Measurements from ENCODE around the gene SLC49A4. TPM values are rescaled to one million over a fixed set of nuclear protein-coding genes. Genes with fewer than 3 reads are reported as not detected.

Gene SLC49A4
- total RNA-seq, 4 donors from 2014 or later, result 28.0 to 41.8 (median 37.9) TPM

DNA sequence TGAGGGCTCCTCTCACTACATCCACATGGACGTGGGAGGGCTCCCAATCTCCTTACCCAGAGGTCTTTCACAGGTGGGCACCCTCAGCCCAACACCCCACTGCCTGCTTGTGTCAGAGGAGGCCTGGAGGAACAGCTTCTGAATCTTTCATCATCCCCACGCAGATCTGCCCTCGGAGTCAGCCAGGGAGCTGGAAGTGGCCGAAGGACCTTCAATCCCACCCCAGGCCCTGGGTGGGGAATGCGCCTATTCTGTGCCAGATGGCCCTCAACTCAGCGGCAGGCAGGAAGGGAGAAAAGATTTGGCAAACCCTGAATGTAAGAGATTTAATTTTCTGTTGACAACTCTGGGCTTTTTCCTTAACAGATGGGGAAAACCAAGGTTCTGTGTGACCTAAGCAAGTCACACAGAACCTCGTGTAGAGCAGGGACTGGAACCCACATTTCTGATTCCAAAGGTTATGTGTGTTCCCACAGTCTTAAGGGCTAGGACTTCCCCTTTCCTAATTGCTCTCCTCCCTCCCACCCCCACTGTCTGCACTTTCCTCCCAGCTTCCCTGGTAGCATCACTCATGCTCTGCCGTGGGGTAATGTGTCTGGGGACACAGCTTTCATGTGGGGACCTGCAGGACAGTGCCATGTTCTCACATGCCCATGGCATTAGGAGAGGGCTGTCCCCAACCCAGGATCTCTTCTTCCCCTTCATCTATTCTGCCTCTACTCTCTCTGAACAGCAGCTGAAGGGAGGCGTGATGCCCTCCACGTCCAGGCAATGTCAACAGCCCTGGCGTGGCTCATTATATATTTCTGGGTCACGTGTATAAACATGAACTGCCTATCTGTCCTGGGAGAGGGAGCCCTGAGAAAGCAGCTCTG, 134.6 kb downstream of the SLC49A4 start:
- H3K4me3 ChIP-seq (ENCODE audit: low read depth, poor library complexity, severe bottlenecking), result no peak overlapping the region
- WGBS, 2 donors, result 50 to 52% methylated on average over 12 of the region's 12 CpGs
- TF ChIP-seq, protein P1, sequence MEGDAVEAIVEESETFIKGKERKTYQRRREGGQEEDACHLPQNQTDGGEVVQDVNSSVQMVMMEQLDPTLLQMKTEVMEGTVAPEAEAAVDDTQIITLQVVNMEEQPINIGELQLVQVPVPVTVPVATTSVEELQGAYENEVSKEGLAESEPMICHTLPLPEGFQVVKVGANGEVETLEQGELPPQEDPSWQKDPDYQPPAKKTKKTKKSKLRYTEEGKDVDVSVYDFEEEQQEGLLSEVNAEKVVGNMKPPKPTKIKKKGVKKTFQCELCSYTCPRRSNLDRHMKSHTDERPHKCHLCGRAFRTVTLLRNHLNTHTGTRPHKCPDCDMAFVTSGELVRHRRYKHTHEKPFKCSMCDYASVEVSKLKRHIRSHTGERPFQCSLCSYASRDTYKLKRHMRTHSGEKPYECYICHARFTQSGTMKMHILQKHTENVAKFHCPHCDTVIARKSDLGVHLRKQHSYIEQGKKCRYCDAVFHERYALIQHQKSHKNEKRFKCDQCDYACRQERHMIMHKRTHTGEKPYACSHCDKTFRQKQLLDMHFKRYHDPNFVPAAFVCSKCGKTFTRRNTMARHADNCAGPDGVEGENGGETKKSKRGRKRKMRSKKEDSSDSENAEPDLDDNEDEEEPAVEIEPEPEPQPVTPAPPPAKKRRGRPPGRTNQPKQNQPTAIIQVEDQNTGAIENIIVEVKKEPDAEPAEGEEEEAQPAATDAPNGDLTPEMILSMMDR (IDR thresholded peaks at IDR 0.05), result no peak
- no peak for TF ChIP-seq POLR2A (IDR thresholded peaks at IDR 0.05)
- DNase-seq (ENCODE audit: low spot score in 2 of 2), result no peak
- intact Hi-C loops (cut with DNase I; ENCODE audit: low total_unique reads), result no loop called here

DNA sequence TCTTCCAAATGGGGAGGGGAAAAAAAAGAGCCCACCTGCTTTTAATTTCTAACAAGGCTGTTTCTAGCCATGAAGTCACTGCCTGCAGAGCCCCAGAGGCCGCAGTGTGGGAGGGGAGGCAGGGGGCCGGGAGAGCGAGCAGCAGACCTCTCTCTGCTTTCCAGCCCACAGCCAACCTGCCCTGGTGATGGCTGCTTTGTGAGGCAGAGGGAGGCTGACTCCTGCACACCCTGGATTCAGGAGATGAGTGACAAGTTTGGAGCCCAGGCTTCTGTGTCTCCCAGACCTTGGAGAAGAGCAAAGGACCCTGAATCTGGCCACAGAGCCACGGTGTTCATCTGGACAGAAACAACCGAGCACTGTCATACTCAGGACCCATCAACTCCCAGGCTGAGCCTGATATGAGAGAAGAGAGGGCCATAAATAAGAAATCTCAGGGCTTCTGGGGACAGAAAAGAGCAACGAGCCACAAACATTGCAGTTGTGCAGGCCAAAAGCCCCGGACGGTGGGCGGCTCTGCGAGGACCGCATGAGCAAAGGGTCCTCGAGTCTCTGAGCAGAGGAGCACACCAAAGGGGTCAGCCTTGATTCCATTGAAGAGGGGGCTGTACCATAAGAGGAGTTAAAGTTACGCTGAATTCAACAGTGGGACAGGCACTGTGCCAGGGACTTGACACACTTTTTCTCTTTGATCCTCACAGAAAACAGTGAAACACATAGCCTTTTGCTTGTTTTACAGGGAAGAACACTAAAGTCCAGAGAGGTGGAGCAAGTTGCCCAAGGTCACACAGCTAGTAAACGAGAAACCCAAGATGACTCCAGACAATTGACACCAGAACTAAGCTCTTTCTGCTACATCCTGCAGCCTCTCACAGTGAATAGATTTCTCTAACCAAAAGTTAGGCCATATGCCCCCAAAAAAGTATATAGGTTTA, 135.5 kb downstream of the SLC49A4 start:
- no peak overlapping the region for H3K4me3 ChIP-seq (ENCODE audit: low read depth, poor library complexity, severe bottlenecking)
- intact Hi-C loops (cut with DNase I; ENCODE audit: low total_unique reads), result no loop called here
- TF ChIP-seq, protein P1 (IDR thresholded peaks at IDR 0.05), result no peak
- TF ChIP-seq POLR2A (IDR thresholded peaks at IDR 0.05), result no peak
- no peak for DNase-seq (ENCODE audit: low spot score in 2 of 2)
- 76 to 77% methylated on average over 14 of the region's 14 CpGs for WGBS, 2 donors

Other genes starting within 250 kb of the SLC49A4 start
- 10 to 100 TPM in 1 of 4 donors, 1 to 10 TPM in 3; 4.9 to 10.1 (median 7.3) TPM for gene PARP9, start 230.8 kb upstream of the SLC49A4 start, total RNA-seq
- 10 to 100 TPM in 1 of 4 donors, 1 to 10 TPM in 3; 7.8 to 14.2 (median 9.4) TPM for gene DTX3L, start 230.7 kb upstream of the SLC49A4 start, total RNA-seq
- gene PARP15, start 217.4 kb upstream of the SLC49A4 start, total RNA-seq, result under 1 TPM in 3 of 4 donors, not detected in 1; 0.29 to 0.71 (median 0.38) TPM
- 10 to 100 TPM in 2 of 4 donors, 1 to 10 TPM in 2; 4.9 to 14.5 (median 9.4) TPM for gene PARP14, start 114.2 kb upstream of the SLC49A4 start, total RNA-seq
- 10 to 100 TPM in 2 of 4 donors, 1 to 10 TPM in 2; 9.6 to 19.0 (median 11.0) TPM for gene HSPBAP1, start 1.2 kb upstream of the SLC49A4 start, total RNA-seq
- 1 to 10 TPM in 1 of 4 donors, under 1 TPM in 3; 0.21 to 1.8 (median 0.61) TPM for gene SEMA5B, start 232.7 kb downstream of the SLC49A4 start, total RNA-seq

All from lower leg skin (tissue), 4 donors.